HepG2 (cell line): ENCODE measurements around the gene FBXO24. TPM values are rescaled to one million over a fixed set of nuclear protein-coding genes. Genes with fewer than 3 reads are reported as not detected.

ENCODE experiments used
- ARID5B ChIP-seq: IDR thresholded peaks from 2 replicates; pipeline ENCODE4 v1.4.0; 2020; ENCODE audit warnings: mild to moderate bottlenecking, missing genetic modification reagents
- CBX2 ChIP-seq, 2 experiments: fragments of 200-600 bp in 1 of 2; sonication (generic); formaldehyde crosslinking in 1 of 2; IDR thresholded peaks; 2 replicates each; pipeline versions ENCODE4 v1.7.0 to v1.8.1; 2018 to 2022; ENCODE audit warnings: low read depth in 2 of 2, low read length in 1 of 2, mild to moderate bottlenecking in 1 of 2, missing genetic modification reagents in 1 of 2
- E2F1 ChIP-seq: sonication (generic); formaldehyde crosslinking; IDR thresholded peaks from 2 replicates; pipeline ENCODE4 v1.5.0; 2020; ENCODE audit warnings: missing genetic modification reagents
- FOXM1 ChIP-seq: sonication (generic); formaldehyde crosslinking; IDR thresholded peaks from 2 replicates; pipeline ENCODE4 v1.5.0; 2020; ENCODE audit warnings: missing genetic modification reagents
- FOXO1 ChIP-seq: sonication (generic); formaldehyde crosslinking; IDR thresholded peaks from 2 replicates; pipeline ENCODE4 v1.4.0; 2020; ENCODE audit warnings: missing genetic modification reagents
- MEIS1 ChIP-seq: sonication (generic); formaldehyde crosslinking; IDR thresholded peaks from 2 replicates; pipeline ENCODE4 v1.9.0; 2021; ENCODE audit warnings: mild to moderate bottlenecking, missing genetic modification reagents, moderate library complexity, borderline replicate concordance
- NKX3-1 ChIP-seq: sonication (generic); formaldehyde crosslinking; IDR thresholded peaks from 2 replicates; pipeline ENCODE4 v1.5.0; 2020; ENCODE audit warnings: missing genetic modification reagents
- PBX3 ChIP-seq: sonication (generic); formaldehyde crosslinking; IDR thresholded peaks from 2 replicates; pipeline ENCODE4 v1.8.1; 2023; ENCODE audit warnings: missing genetic modification reagents, inconsistent platforms, borderline replicate concordance
- RELA ChIP-seq: sonication (generic); formaldehyde crosslinking; IDR thresholded peaks from 2 replicates; pipeline ENCODE4 v1.4.0; 2020; ENCODE audit warnings: missing genetic modification reagents
- TAF1 ChIP-seq: sonication (generic); formaldehyde crosslinking; IDR thresholded peaks from 2 replicates; pipeline ENCODE4 v1.4.0; 2020; ENCODE audit warnings: missing genetic modification reagents
- ZNF296 ChIP-seq: sonication (generic); formaldehyde crosslinking; conservative IDR thresholded peaks from 2 replicates; pipeline ENCODE4 v1.5.0; 2020; ENCODE audit warnings: mild to moderate bottlenecking, missing genetic modification reagents
- ZNF367 ChIP-seq: sonication (generic); formaldehyde crosslinking; IDR thresholded peaks from 2 replicates; pipeline ENCODE4 v1.4.0; 2020; ENCODE audit warnings: missing genetic modification reagents, borderline replicate concordance
- ZNF383 ChIP-seq: sonication (generic); formaldehyde crosslinking; IDR thresholded peaks from 2 replicates; pipeline ENCODE4 v1.4.0; 2020; ENCODE audit warnings: missing genetic modification reagents, mild to moderate bottlenecking, borderline replicate concordance
- ZNF614 ChIP-seq: IDR thresholded peaks from 2 replicates; pipeline ENCODE4 v1.6.1; 2018; ENCODE audit warnings: missing biosample characterization, missing genetic modification reagents, inconsistent platforms, borderline replicate concordance
- ZNF646 ChIP-seq: sonication (generic); formaldehyde crosslinking; IDR thresholded peaks from 2 replicates; pipeline ENCODE4 v1.9.0; 2021; ENCODE audit warnings: mild to moderate bottlenecking, missing genetic modification reagents
- ZNF75D ChIP-seq: sonication (generic); formaldehyde crosslinking; IDR thresholded peaks from 2 replicates; pipeline ENCODE4 v1.8.1; 2023; ENCODE audit warnings: missing genetic modification reagents, mild to moderate bottlenecking, borderline replicate concordance
- polyA plus RNA-seq, 8 experiments: library from polyadenylated mRNA; depleted of rRNA in 3 of 8; stranded (reverse) in 7 of 8; unstranded in 1 of 8; fragments of >200 nt; fragmentation: Illumina TruSeq in 4 of 8; extraction: Trizol in 4 of 8; gene quantifications; 2 replicates each; pipeline versions ENCODE4 v1.2.1 to v1.2.3, GENCODE V29; 2011 to 2016; ENCODE audit warnings: low read depth in 4 of 8, missing spikeins in 1 of 8, mixed read lengths in 1 of 8; ENCODE audit not compliant: insufficient read depth in 1 of 8
- total RNA-seq, 5 experiments: library from RNA; depleted of rRNA; stranded (reverse); fragments of >200 nt; fragmentation: Illumina TruSeq; extraction: Trizol; gene quantifications; 2 replicates each; pipeline ENCODE4 v1.2.3, GENCODE V29; 2016; ENCODE audit warnings: low read depth in 1 of 5

FBXO24 gene
- total and polyA plus RNA-seq, 2 of the 13 experiments (the other 11 are each of a cell fraction or from before 2014, with no cell fraction given): 0.20 to 0.55 TPM

- TF ChIP-seq ZNF646 (CRISPR knock-in tag) (no peak), NKX3-1 (CRISPR knock-in tag) (peak; percentile 63; the same call in 1 of the 2 replicates), ZNF367 (no peak), MEIS1 (CRISPR knock-in tag) (no peak), ZNF383 (CRISPR knock-in tag) (no peak), FOXO1 (no peak), ZNF614 (CRISPR knock-in tag) (peak; percentile 71), ZNF296 (CRISPR knock-in tag) (no peak), ARID5B (no peak), E2F1 (CRISPR knock-in tag) (no peak), FOXM1 (CRISPR knock-in tag) (no peak), ZNF75D (CRISPR knock-in tag) (no peak), PBX3 (CRISPR knock-in tag) (no peak), CBX2 (IDR thresholded peaks at IDR 0.05; ENCODE audit: low read depth, low read length) (no peak), CBX2 (CRISPR knock-in tag; IDR thresholded peaks at IDR 0.05; ENCODE audit: low read depth) (no peak), RELA (CRISPR knock-in tag) (peak; percentile 59; the same call in 1 of the 2 replicates), TAF1 (CRISPR knock-in tag) (peak; percentile 33; the same call in 1 of the 2 replicates)
Observed at GRCh38 chr7:100611983-100612729, 26.0 kb downstream of the FBXO24 start, which contains the start of gene MOSPD3 (continued).
